HepG2 (cell line): Measurements from ENCODE around the gene NPR3. TPM values are rescaled to one million over a fixed set of nuclear protein-coding genes. Genes with fewer than 3 reads are reported as not detected.

Source experiments
- ATAC-seq: fragments of 200-7000 bp; cut with Tn5 transposase; 3 replicates; pipeline ENCODE4 v1.9.1; 2020; ENCODE audit warnings: mild to moderate bottlenecking, moderate library complexity
- BruUV-seq: library from RNA; stranded (reverse); fragments of 400-500 nt; replicated peaks from 2 replicates; lab custom pipeline; 2021; lab: Mats Ljungman, UMichigan
- CTCF ChIA-PET: fragments of 300-600 bp; formaldehyde crosslinking; extraction: SDS; loops from one replicate; lab custom pipeline; 2021; ENCODE audit warnings: low total read pairs, inconsistent platforms, low intra/inter-chr PET ratio; lab: Yijun Ruan, JAX
- POLR2A ChIA-PET: fragments of 350-600 bp; sonication (Branson Sonifier 250); formaldehyde crosslinking; loops from one replicate; lab custom pipeline; 2020; ENCODE audit warnings: antibody characterized with exemption, inconsistent platforms; lab: Yijun Ruan, JAX
- DNase-seq: peaks from one replicate; pipeline ENCODE4 v3.0.0-alpha.2; 2015; ENCODE audit warnings: low spot score
- FAIRE-seq: peaks from 3 replicates; lab custom pipeline; 2011; peaks lifted over from hg19 to GRCh38; lab: Jason Lieb, UNC
- H2AFZ ChIP-seq: one replicate; pipeline ENCODE4 v1.6.1; 2011; ENCODE audit warnings: low read length, inconsistent platforms
- H3K27ac ChIP-seq: fragments of 300-600 bp; 3 replicates; pipeline ENCODE4 v1.8.0; 2011; ENCODE audit warnings: mixed run types, mild to moderate bottlenecking, mixed read lengths, low read length, inconsistent platforms; ENCODE audit not compliant: insufficient read depth; ENCODE audit errors: extremely low read length
- H3K27me3 ChIP-seq, 2 experiments: fragments of 200-600 bp in 1 of 2; 2 replicates in 1 of 2; 3 replicates in 1 of 2; pipeline versions ENCODE4 v1.6.0 to v1.8.0; 2011; ENCODE audit warnings: low read length in 2 of 2, mild to moderate bottlenecking in 2 of 2, moderate library complexity in 2 of 2, inconsistent platforms in 1 of 2; ENCODE audit not compliant: insufficient read depth in 2 of 2, control insufficient read depth in 1 of 2
- H3K36me3 ChIP-seq, 2 experiments: fragments of 200-600 bp in 1 of 2; replicated peaks in 1 of 2; 2 replicates in 1 of 2; 3 replicates in 1 of 2; pipeline versions ENCODE4 v1.5.1 to v1.8.0; 2011; ENCODE audit warnings: low read length in 2 of 2, inconsistent platforms in 1 of 2; ENCODE audit not compliant: insufficient read depth in 2 of 2, control insufficient read depth in 1 of 2
- H3K4me1 ChIP-seq: 2 replicates; pipeline ENCODE4 v1.5.1; 2012; ENCODE audit warnings: low read length, inconsistent platforms; ENCODE audit not compliant: insufficient read depth
- H3K4me2 ChIP-seq: 2 replicates; pipeline ENCODE4 v1.6.0; 2011; ENCODE audit warnings: low read depth, low read length, inconsistent platforms
- H3K4me3 ChIP-seq, 3 experiments: fragments of 200-600 bp in 1 of 3; sonication (generic), shearing (Covaris generic) in 1 of 3; replicated peaks in 1 of 3; 2 replicates each; pipeline ENCODE4 v1.5.1; 2011 to 2016; ENCODE audit warnings: low read length in 3 of 3, inconsistent platforms in 2 of 3, low read depth in 2 of 3, mild to moderate bottlenecking in 2 of 3, control low read depth in 1 of 3, mixed read lengths in 1 of 3; ENCODE audit not compliant: insufficient read depth in 1 of 3
- H3K79me2 ChIP-seq: one replicate; pipeline ENCODE4 v1.6.1; 2011; ENCODE audit warnings: low read length, inconsistent platforms; ENCODE audit not compliant: insufficient read depth
- H3K9ac ChIP-seq: 2 replicates; pipeline ENCODE4 v1.6.0; 2011; ENCODE audit warnings: mild to moderate bottlenecking, low read depth, low read length, inconsistent platforms; ENCODE audit not compliant: insufficient read depth
- H3K9me3 ChIP-seq: 2 replicates; pipeline ENCODE4 v1.5.1; 2012; ENCODE audit warnings: mild to moderate bottlenecking, low read length
- H4K20me1 ChIP-seq: 2 replicates; pipeline ENCODE4 v1.6.0; 2011; ENCODE audit warnings: inconsistent platforms, mild to moderate bottlenecking, low read length, moderate library complexity; ENCODE audit not compliant: insufficient read depth
- ATRX ChIP-seq: sonication (generic); formaldehyde crosslinking; IDR thresholded peaks from 2 replicates; pipeline ENCODE4 v1.4.0; 2020; ENCODE audit warnings: missing genetic modification reagents, borderline replicate concordance
- EEA1 ChIP-seq: sonication (generic); formaldehyde crosslinking; IDR thresholded peaks from 2 replicates; pipeline ENCODE4 v1.5.1; 2020; ENCODE audit warnings: mild to moderate bottlenecking, missing genetic modification reagents, borderline replicate concordance
- HOXD1 ChIP-seq: sonication (generic); formaldehyde crosslinking; IDR thresholded peaks from 2 replicates; pipeline ENCODE4 v1.5.0; 2020; ENCODE audit warnings: missing genetic modification reagents
- MLLT10 ChIP-seq: sonication (generic); formaldehyde crosslinking; IDR thresholded peaks from 2 replicates; pipeline ENCODE4 v1.4.0; 2020; ENCODE audit warnings: missing genetic modification reagents
- POLR2G ChIP-seq: fragments of 200-400 bp; formaldehyde crosslinking; IDR thresholded peaks from 2 replicates; pipeline ENCODE4 v1.6.1; 2018; ENCODE audit warnings: mild to moderate bottlenecking, low read depth, low read length, moderate library complexity
- SUZ12 ChIP-seq: fragments of 150-350 bp; IDR thresholded peaks from 2 replicates; pipeline ENCODE4 v1.6.1; 2014; ENCODE audit warnings: low read depth, low read length
- ZMAT5 ChIP-seq: sonication (generic); formaldehyde crosslinking; IDR thresholded peaks from 2 replicates; pipeline ENCODE4 v1.5.0; 2020; ENCODE audit warnings: mild to moderate bottlenecking, low read depth, missing genetic modification reagents, borderline replicate concordance
- ZNF563 ChIP-seq: sonication (generic); formaldehyde crosslinking; IDR thresholded peaks from 2 replicates; pipeline ENCODE4 v1.8.0; 2022; ENCODE audit warnings: mild to moderate bottlenecking, moderate library complexity, missing genetic modification reagents
- ZNF691 ChIP-seq: sonication (generic); formaldehyde crosslinking; IDR thresholded peaks from 2 replicates; pipeline ENCODE4 v1.4.0; 2020; ENCODE audit warnings: missing genetic modification reagents, low read depth, mild to moderate bottlenecking, borderline replicate concordance
- ZNF7 ChIP-seq: IDR thresholded peaks from 2 replicates; pipeline ENCODE4 v1.6.1; 2016; ENCODE audit warnings: missing biosample characterization, missing genetic modification reagents
- WGBS: methylation state at CpG from one replicate; pipeline ENCODE4 v1.1.6; 2017; ENCODE audit warnings: low lambda C conversion rate; 5-methylcytosine and 5-hydroxymethylcytosine counted together
- in situ Hi-C: cut with HindIII; loops from 2 replicates; pipeline ENCODE4 v1.10.0; 2017; ENCODE audit warnings: low pct_unique_long_range_greater_than_20kb; ENCODE audit not compliant: extremely low pct_ligation_motif_present
- intact Hi-C: fragments of 100-400 bp; cut with micrococcal nuclease; formaldehyde crosslinking; loops from one replicate; pipeline ENCODE4 v1.10.0; 2022; ENCODE audit not compliant: unreplicated experiment
- polyA plus RNA-seq, 8 experiments: library from polyadenylated mRNA; depleted of rRNA in 3 of 8; stranded (reverse) in 7 of 8; unstranded in 1 of 8; fragments of >200 nt; fragmentation: Illumina TruSeq in 4 of 8; extraction: Trizol in 4 of 8; gene quantifications; 2 replicates each; pipeline versions ENCODE4 v1.2.1 to v1.2.3, GENCODE V29; 2011 to 2016; ENCODE audit warnings: low read depth in 4 of 8, missing spikeins in 1 of 8, mixed read lengths in 1 of 8; ENCODE audit not compliant: insufficient read depth in 1 of 8
- total RNA-seq, 5 experiments: library from RNA; depleted of rRNA; stranded (reverse); fragments of >200 nt; fragmentation: Illumina TruSeq; extraction: Trizol; gene quantifications; 2 replicates each; pipeline ENCODE4 v1.2.3, GENCODE V29; 2016; ENCODE audit warnings: low read depth in 1 of 5

Gene NPR3
- total and polyA plus RNA-seq, 2 of the 13 experiments (the other 11 are each of a cell fraction or from before 2014, with no cell fraction given), result 0.01 TPM; not detected in 1

DNA sequence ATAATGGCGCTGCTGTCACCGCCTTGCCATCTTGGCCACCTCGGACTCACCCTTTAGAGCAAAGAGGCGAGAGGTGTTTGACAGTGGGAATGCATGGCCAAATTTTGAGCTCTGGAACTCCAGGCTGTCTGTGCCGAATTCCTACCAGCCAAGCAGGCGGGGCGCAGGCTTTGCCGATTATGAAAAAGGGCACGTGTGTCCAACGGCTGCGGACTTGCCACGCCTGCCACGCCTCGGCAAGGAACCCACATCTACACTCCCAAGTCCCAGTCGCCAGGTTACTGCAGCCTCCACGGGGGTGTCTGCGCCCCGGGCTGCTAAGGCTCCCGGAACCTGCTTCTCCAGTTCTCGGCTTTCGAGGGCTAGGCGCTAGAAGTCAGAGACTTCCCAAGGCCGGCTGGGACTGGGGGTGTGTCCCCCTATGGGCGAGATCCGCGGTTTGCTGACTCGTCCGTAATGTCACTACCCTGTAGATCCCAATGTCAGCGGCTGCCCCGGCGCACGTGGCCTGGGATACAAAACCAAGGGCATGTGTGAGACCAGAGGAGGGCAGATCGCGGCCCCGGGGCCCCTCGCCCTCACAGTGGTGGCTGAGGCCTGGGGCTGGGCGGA, 2.8 kb downstream of the NPR3 start:
- Histone ChIP-seq H3K4me2 (no peak overlapping the region), H3K9me3 (no peaks in the 10 kb centered on the region), H3K9ac (no peak overlapping the region), H3K27me3 (peaks cover 2 to 3% of the 10 kb centered on the region in 2 experiments; a peak in 4 of 5 replicates), H3K27ac (no peak overlapping the region), H3K4me3 (no peak overlapping the region), H3K79me2 (no peaks in the 10 kb centered on the region), H2AFZ (no peak overlapping the region), H3K4me1 (no peaks in the 10 kb centered on the region), H4K20me1 (no peaks in the 10 kb centered on the region), H3K36me3 (no peaks in the 10 kb centered on the region)
- 79% methylated on average over 12 of the region's 37 CpGs for WGBS
- intact Hi-C loops, result no loop called here
- no peak for ATAC-seq
- no peak for FAIRE-seq
- no TSS peak for BruUV-seq
- in situ Hi-C loops, result loop anchor here (25.0 kb wide), 2 partner anchors 223 to 473 kb away; no protein-coding TSS in a partner anchor
- ChIA-PET POLR2A (no interaction called here), CTCF (no interaction called here)
- no peak for DNase-seq
- TF ChIP-seq SUZ12 (no peak), ZNF7 (CRISPR knock-in tag) (no peak), ZNF563 (CRISPR knock-in tag) (no peak), ATRX (CRISPR knock-in tag) (no peak), ZNF691 (CRISPR knock-in tag) (no peak), MLLT10 (CRISPR knock-in tag) (no peak), POLR2G (no peak), HOXD1 (CRISPR knock-in tag) (no peak), EEA1 (CRISPR knock-in tag) (no peak), ZMAT5 (CRISPR knock-in tag) (no peak)
